ENCODE measurements around the gene GFY.

- TF ChIP-seq CTCF (IDR thresholded peaks at IDR 0.05) (no peak), POLR2A (IDR thresholded peaks at IDR 0.05) (no peak)
Measured at GRCh38 chr19:49430172-49430677, 5.0 kb downstream of the GFY start.

All from breast epithelium (tissue), 3 donors.